GM21390 (cell line): ENCODE data around the gene GANAB.
A peak's percentile ranks its signal among the peaks of the same experiment; 100 is the strongest.
"Not testable (repeated sequence)": the region's sequence is repeated elsewhere in the genome, so short reads cannot be mapped to it uniquely, and the experiment has no call there.

Source experiments
- ATAC-seq: cut with Tn5 transposase; IDR thresholded peaks from one replicate; pipeline ENCODE4 v1.9.1; 2021; ENCODE audit not compliant: unreplicated experiment

The GANAB gene

DNA sequence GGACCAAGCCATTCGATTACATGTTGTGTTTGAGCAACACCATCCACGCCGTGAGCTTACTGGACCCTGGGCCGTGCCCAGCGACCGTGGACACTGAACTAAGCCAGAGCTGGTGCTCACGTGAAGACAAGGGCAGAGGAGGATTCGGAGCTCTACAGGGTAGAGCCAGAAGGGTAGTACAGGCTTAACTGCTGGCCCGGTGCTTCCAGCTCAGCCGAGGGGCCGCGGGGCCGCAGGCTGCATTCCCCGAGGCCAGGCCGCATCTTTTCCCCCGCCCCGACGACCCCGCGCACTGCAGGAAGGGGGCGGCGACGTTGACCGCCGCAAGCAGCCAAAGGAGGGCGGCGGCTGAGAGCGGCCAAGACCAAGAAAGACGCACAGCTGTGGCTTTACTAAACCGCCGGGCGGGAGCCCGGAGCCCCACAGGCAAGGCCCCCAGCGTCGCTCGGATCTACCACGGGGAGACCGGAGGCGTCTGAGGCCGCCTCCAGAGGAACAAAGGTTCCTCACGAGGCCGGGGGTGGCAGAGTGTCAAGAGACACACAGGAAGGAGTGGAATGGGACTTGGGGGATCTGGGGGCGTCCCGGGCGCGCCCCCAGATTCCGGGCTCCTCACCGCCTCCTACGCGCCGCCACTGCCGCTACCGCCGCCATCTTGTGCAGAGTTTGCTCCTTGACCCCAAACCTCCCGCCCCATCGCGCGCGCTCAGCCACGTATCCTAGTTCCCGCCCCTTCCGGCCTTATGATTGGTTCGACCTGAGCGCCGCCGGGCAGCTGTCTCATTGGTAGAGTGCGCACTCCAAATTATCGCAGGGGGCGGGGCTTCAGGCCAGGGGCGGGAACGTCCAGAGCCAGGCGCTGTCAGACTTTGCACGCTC, at the start of gene GANAB:
Gene GANAB (minus strand): TSS at position 668 of the 879 bp plus-strand sequence. CDS start 14 bp downstream, at position 654.
- peak; percentile 88 for ATAC-seq

- ATAC-seq = no peak
These were observed 48.2 kb upstream of the GANAB start for GRCh38 chr11:62694455-62695167.

- not testable (repeated sequence) for ATAC-seq
These were observed 47.2 kb upstream of the GANAB start for GRCh38 chr11:62693624-62694023.

DNA sequence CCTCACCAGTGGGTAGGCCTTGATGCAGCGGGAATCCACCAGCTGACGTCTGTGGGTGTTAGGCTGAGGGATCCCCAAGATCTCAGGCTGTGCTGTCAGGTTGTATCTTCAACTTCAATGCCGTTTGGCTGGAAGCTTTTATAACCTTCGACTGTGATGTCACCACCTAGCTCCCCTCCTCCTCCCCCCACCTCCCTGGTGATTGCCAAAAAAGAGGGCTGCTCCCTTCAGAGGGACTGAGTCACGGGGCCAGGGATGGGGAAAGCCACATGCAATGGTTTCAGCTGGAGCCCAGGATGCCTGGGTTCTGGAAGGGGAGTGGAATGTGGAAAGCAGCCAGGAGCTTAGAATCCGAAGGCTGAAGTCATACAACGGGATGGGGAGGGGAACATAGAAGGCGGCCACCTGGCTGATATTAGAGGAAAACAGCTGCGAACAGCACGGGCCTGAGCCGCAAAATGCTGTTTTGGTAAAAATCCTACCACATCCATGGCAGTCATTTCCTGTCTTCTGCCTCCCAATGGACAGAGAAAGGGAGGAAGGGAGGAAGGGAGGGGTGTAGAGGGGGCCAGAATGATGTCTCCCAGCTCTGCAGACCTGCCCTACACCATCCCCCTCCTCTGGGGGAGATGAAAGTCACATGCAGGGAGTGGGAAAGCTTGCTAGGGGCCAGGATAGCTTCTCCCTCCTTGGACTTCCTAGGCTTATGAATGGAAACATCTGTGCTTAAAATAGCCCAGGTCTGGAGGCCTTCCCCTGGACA, 43.2 kb upstream of the GANAB start, which contains the start of gene LRRN4CL:
Gene LRRN4CL (minus strand): TSS at position 110 of the 763 bp plus-strand sequence. CDS start 1,022 bp downstream, outside the sequence.
- no peak for ATAC-seq

GRCh38 chr11:62688491-62688890, 42.1 kb upstream of the GANAB start:
- ATAC-seq = no peak

DNA sequence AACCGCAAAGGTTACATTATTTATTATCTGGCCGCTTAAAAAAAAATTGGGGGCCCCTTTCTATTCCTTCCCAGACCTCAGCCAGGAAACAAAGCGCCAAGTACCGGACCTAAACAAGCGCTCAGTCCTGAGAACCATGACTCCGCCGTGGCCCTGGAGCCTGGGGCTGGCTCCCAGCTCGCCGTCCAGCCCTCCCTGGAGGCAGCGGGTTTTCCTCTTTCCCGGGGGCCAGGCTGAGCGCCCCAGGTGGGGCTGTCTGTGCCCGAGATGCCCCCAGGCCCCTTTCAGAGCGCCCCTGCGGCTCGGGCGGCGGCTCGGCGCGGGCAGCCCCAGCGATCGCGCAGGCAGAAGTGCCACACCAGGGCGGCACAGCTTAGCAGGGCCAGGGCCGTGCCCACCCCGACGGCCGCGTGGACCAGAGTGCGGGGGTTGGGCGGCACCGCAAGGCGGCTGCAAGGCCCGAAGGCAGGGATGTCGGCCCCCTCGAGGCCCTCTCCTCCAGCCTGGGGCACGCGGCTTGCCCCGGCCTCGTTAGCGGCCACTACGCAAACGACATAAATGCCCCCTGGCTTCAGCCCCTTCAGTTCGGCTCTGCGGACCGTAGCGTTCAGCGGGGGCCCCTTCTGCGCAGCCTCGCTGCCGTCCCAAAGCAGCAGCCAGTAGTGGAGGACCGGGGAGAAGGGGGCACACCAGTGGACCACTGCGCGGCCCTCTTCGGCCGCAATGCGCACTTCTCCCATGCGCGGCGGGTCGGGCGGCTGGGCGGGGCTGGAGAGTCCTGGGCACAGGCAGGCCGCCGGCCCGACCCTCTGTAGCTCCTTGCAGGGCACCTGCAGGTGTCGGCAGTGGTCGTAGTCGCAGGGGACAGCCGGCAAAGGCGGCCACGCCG, 41.3 kb upstream of the GANAB start:
- ATAC-seq = no peak

GRCh38 chr11:62682518-62682917, 36.1 kb upstream of the GANAB start:
- ATAC-seq = no peak

DNA sequence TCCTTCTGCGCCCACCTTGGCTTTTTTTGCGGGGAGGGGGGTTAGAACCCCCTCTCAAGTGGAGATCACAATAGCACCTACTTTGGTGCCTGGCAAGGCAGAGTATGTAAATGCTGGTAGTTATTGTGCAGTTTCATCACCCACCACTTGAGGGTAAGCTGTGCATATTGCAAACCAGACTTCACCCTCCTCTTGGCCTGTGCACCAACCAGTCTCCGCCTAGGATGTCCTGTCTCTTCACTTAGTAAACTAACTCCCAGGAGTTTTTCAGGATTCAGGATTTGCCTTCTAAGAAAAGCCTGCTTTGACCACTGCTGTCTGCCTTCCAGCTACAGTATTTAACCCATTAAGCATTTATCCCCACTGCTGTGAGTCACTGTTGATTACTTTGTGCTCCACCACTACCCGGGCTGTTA, 34.4 kb upstream of the GANAB start:
- peak; percentile 57 for ATAC-seq

- peak; percentile 74 for ATAC-seq
These were observed 32.6 kb upstream of the GANAB start, which contains the start of gene UBXN1 for GRCh38 chr11:62678770-62679696. Gene UBXN1, minus strand, starts transcription at chr11:62679073. Its CDS starts 150 bp downstream, at chr11:62678923.

- ATAC-seq = no peak
These were observed 32.0 kb upstream of the GANAB start for GRCh38 chr11:62678433-62678769.

- ATAC-seq = no peak
These were observed 31.3 kb upstream of the GANAB start for GRCh38 chr11:62677714-62678113.

GRCh38 chr11:62677156-62677555, 30.7 kb upstream of the GANAB start:
- ATAC-seq = no peak

DNA sequence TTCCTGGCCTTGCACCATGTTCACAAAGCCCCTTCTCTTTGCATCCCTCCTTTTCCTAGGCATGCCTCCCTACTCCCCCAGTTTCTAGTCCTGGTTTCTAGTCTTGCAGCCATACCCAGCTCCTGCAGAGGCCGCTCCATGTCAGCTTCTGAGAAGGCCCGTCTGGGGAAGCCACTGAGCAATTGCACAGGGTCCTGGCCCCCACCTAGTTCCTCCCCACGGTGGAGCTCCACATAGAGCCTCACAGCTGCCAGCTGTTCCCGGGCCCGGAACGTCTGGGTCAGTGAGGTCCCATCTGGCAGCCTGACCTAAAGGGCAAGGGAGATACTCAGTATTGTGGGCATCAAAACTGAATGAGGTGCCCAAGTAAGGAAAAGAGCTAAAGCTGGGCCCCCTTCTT, 30.3 kb upstream of the GANAB start:
- no peak for ATAC-seq

DNA sequence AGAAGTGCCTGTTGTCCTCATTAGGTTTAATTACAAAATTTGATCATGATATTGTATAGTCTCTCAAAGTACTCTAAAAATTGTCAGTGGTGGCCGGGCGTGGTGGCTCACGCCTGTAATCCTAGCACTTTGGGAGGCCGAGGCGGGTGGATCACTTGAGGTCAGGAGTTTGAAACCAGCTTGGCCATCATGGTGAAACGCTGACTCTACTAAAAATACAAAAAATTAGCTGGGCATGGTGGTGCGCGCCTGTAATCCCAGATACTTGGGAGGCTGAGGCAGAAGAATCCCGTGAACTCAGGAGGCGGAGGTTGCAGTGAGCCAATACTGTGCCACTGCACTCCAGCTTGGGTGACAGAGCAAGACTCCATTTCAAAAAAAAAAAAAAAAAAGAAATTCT, 29.0 kb upstream of the GANAB start:
- not testable (repeated sequence) for ATAC-seq

- ATAC-seq = no peak
These were observed 26.7 kb upstream of the GANAB start for GRCh38 chr11:62673196-62673525.

- ATAC-seq = peak; percentile 67
These were observed 25.4 kb upstream of the GANAB start, which contains the start of the genes LBHD1 and UQCC3 for GRCh38 chr11:62671608-62672389. Gene LBHD1, minus strand, starts transcription at chr11:62672267. Its CDS starts 2,236 bp downstream, at chr11:62670031. Gene UQCC3, plus strand, starts transcription at chr11:62671673. Its CDS starts 73 bp downstream, at chr11:62671746.

DNA sequence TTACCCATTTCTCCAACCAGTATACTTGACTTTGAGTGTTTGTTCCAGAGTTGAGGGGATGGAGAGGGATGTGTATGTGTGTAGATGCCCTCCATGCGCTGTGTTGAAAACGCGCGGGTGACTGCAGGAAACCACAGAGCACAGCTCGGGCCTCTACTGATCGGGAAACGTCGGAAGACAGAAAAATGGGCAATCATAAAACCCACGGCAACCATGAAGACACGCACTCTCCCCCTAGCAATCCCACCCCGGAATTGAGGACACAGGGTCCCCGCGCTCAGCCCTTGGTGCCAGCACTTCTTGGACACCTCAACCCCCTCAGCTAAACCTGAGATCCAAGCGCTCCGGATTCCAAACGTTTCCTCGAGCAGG, 24.8 kb upstream of the GANAB start:
- ATAC-seq = no peak

DNA sequence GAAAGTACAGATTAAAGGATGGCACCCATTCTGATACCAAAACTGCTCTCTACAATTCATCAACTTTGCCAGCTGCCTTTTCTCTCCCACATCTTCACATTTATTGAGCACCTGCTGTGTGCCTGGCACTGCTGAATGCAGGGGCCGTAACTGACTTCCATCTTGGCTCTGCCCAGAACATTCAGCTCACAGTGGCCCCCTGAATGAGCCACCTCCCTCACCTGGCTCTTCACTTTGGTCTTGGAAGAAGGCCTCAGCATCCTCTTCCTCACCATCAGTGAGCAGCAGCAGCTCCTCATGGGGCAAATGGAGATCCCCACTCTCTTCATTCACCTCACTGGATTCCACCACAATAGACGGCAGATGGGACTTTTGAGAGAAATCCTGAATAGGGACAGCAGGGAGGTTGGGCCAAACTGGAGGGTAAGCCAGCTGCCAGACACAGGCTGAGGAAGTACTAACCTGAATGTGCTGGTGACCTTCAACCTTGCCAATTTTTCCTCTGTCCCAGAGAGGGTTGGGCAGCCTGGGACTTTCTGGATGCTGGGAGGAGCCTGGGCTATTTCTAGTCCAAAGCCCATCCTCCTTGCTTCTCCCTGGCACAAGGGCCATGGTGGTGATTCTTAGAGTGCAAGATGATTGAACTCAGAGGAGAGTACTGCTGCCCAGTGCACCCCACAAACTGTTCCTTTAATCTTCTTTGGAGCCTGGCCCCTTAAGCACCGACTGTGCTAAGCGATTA, 23.2 kb upstream of the GANAB start:
- no peak for ATAC-seq
